Hepatocyte (in vitro differentiated cells): Measurements from ENCODE around the gene MSANTD2. TPM values are rescaled to one million over a fixed set of nuclear protein-coding genes. Genes with fewer than 3 reads are reported as not detected.

Source experiments
- DNase-seq: peaks from one replicate; pipeline ENCODE4 v3.0.0-alpha.2; 2016; ENCODE audit warnings: low spot score
- H2AFZ ChIP-seq: fragments of 200-600 bp; sonication (generic); 2 replicates; pipeline ENCODE4 v1.6.0; 2016; ENCODE audit warnings: antibody characterized with exemption, mild to moderate bottlenecking
- H3K27ac ChIP-seq: fragments of 200-600 bp; sonication (generic); 2 replicates; pipeline ENCODE4 v1.5.1; 2016; ENCODE audit warnings: mild to moderate bottlenecking
- H3K27me3 ChIP-seq: fragments of 200-600 bp; sonication (generic); 2 replicates; pipeline ENCODE4 v1.6.1; 2016
- H3K36me3 ChIP-seq: fragments of 200-600 bp; sonication (generic); replicated peaks from 2 replicates; pipeline ENCODE4 v1.5.1; 2016; ENCODE audit warnings: low read depth; ENCODE audit not compliant: insufficient read depth
- H3K4me1 ChIP-seq: fragments of 200-600 bp; sonication (generic); 2 replicates; pipeline ENCODE4 v1.5.1; 2016; ENCODE audit warnings: mild to moderate bottlenecking, moderate library complexity; ENCODE audit not compliant: insufficient read depth
- H3K4me2 ChIP-seq: fragments of 200-600 bp; sonication (generic); 2 replicates; pipeline ENCODE4 v1.6.0; 2016
- H3K4me3 ChIP-seq: fragments of 200-600 bp; sonication (generic); 2 replicates; pipeline ENCODE4 v1.5.1; 2016; ENCODE audit warnings: mild to moderate bottlenecking
- H3K79me2 ChIP-seq: fragments of 200-600 bp; sonication (generic); 2 replicates; pipeline ENCODE4 v1.6.0; 2017; ENCODE audit warnings: mild to moderate bottlenecking
- H3K9me2 ChIP-seq: fragments of 200-600 bp; sonication (generic); replicated peaks from 2 replicates; pipeline ENCODE4 v1.6.0; 2017; ENCODE audit warnings: mild to moderate bottlenecking; ENCODE audit not compliant: insufficient read depth
- H3K9me3 ChIP-seq: fragments of 200-600 bp; sonication (generic); 2 replicates; pipeline ENCODE4 v1.5.1; 2016; ENCODE audit warnings: low read depth, mild to moderate bottlenecking
- H4K20me1 ChIP-seq: fragments of 200-600 bp; sonication (generic); 2 replicates; pipeline ENCODE4 v1.6.0; 2016; ENCODE audit warnings: mild to moderate bottlenecking; ENCODE audit not compliant: insufficient read depth, poor library complexity, severe bottlenecking
- EZH2 ChIP-seq: fragments of 200-600 bp; sonication (generic); IDR thresholded peaks from 2 replicates; pipeline ENCODE4 v1.6.1; 2016; ENCODE audit warnings: antibody characterized with exemption, mild to moderate bottlenecking, borderline replicate concordance
- EZH2phosphoT487 ChIP-seq: fragments of 200-600 bp; sonication (generic); IDR thresholded peaks from one replicate; pipeline ENCODE4 v1.6.1; 2018; ENCODE audit warnings: antibody characterized with exemption, mild to moderate bottlenecking, low read depth, moderate library complexity; ENCODE audit not compliant: unreplicated experiment, severe bottlenecking
- WGBS: methylation state at CpG from one replicate; pipeline ENCODE4 v1.1.6; 2016; ENCODE audit warnings: low lambda C conversion rate; ENCODE audit errors: missing lambda C conversion rate; 5-methylcytosine and 5-hydroxymethylcytosine counted together
- polyA plus RNA-seq: library from polyadenylated mRNA; unstranded; fragments of >200 nt; fragmentation: Nextera tagmentation; extraction: Ambion mirVana; gene quantifications from 2 replicates; pipeline ENCODE4 v1.2.1, GENCODE V29; 2016
- total RNA-seq: library from RNA; depleted of rRNA; stranded (reverse); fragments of >200 nt; gene quantifications from 2 replicates; pipeline ENCODE4 v1.2.3, GENCODE V29; 2014
- TF ChIP-seq, protein P1 (sequence below): fragments of 200-600 bp; sonication (generic); IDR thresholded peaks from 2 replicates; pipeline ENCODE4 v1.5.1; 2016; ENCODE audit warnings: antibody characterized with exemption, mild to moderate bottlenecking; ENCODE audit not compliant: poor library complexity

MSANTD2 gene
- total and polyA plus RNA-seq, 2 experiments from 2014 or later: 11.2 to 18.3 TPM

DNA sequence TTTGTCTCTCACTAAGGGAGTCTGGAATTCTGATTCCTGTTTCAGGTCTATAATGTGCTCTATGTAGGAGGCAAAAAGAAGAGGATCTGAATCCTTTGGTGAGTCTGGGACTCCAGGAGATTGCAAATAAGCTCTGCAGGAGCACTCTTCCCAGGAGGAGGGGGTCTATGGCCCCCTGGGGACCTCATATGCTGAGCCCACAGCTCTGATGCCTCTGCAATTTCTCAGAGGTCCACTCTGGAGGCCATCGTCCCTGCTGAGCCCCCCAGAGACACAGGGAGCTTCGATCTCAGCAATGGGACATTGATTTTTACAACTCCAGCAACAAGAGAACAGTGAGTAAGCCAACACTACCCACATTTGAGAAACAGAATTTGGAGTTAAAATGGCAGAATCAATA is 80.7 kb downstream of the MSANTD2 start:
- Histone ChIP-seq H4K20me1 (no peaks in the 10 kb centered on the region), H3K79me2 (no peaks in the 10 kb centered on the region), H3K4me3 (no peak overlapping the region), H3K27ac (no peak overlapping the region), H3K9me2 (no peaks in the 10 kb centered on the region), H3K9me3 (no peaks in the 10 kb centered on the region), H3K27me3 (peaks cover 88% of the 10 kb centered on the region), H3K4me2 (no peak overlapping the region), H2AFZ (no peak overlapping the region), H3K36me3 (no peaks in the 10 kb centered on the region), H3K4me1 (peaks cover 11% of the 10 kb centered on the region)
- WGBS: 59% methylated on average over 2 of the region's 2 CpGs
- TF ChIP-seq EZH2phosphoT487 (no peak), EZH2 (no peak)
- TF ChIP-seq, protein P1, sequence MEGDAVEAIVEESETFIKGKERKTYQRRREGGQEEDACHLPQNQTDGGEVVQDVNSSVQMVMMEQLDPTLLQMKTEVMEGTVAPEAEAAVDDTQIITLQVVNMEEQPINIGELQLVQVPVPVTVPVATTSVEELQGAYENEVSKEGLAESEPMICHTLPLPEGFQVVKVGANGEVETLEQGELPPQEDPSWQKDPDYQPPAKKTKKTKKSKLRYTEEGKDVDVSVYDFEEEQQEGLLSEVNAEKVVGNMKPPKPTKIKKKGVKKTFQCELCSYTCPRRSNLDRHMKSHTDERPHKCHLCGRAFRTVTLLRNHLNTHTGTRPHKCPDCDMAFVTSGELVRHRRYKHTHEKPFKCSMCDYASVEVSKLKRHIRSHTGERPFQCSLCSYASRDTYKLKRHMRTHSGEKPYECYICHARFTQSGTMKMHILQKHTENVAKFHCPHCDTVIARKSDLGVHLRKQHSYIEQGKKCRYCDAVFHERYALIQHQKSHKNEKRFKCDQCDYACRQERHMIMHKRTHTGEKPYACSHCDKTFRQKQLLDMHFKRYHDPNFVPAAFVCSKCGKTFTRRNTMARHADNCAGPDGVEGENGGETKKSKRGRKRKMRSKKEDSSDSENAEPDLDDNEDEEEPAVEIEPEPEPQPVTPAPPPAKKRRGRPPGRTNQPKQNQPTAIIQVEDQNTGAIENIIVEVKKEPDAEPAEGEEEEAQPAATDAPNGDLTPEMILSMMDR: no peak
- no peak for DNase-seq

DNA sequence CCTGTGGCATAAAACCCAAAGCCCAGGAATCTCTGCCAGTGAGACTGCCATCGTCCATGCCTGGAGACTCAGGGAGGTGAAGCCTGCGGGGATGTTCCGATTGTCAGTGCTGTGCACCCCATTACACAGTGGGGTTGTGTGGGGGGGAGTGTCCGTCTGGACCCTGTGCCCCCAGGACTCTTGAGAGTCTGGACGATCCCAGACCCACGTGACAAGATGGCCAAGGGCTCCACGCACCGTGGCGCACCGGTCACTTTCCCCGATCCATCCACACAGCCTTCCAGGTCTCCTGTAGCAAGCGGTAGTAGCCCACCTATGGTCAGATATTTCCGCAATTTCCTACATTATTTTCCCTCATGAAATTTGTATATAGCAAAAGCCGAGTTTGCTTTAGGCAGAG is 81.4 kb downstream of the MSANTD2 start:
- no peak overlapping the region for H2AFZ ChIP-seq
- peak overlapping the region; percentile 98 for H3K4me2 ChIP-seq
- whole genome bisulfite sequencing: 42% methylated on average over 14 of the region's 14 CpGs
- H3K79me2 ChIP-seq: no peaks in the 10 kb centered on the region
- no peak overlapping the region for H3K27ac ChIP-seq
- DNase-seq: no peak
- H3K9me3 ChIP-seq: no peaks in the 10 kb centered on the region
- H3K27me3 ChIP-seq: peaks cover 81% of the 10 kb centered on the region
- no peaks in the 10 kb centered on the region for H4K20me1 ChIP-seq
- peaks cover 11% of the 10 kb centered on the region for H3K4me1 ChIP-seq
- no peak overlapping the region for H3K4me3 ChIP-seq
- no peaks in the 10 kb centered on the region for H3K36me3 ChIP-seq
- no peak for TF ChIP-seq EZH2phosphoT487
- TF ChIP-seq EZH2: no peak
- TF ChIP-seq, protein P1: no peak
- no peaks in the 10 kb centered on the region for H3K9me2 ChIP-seq

DNA sequence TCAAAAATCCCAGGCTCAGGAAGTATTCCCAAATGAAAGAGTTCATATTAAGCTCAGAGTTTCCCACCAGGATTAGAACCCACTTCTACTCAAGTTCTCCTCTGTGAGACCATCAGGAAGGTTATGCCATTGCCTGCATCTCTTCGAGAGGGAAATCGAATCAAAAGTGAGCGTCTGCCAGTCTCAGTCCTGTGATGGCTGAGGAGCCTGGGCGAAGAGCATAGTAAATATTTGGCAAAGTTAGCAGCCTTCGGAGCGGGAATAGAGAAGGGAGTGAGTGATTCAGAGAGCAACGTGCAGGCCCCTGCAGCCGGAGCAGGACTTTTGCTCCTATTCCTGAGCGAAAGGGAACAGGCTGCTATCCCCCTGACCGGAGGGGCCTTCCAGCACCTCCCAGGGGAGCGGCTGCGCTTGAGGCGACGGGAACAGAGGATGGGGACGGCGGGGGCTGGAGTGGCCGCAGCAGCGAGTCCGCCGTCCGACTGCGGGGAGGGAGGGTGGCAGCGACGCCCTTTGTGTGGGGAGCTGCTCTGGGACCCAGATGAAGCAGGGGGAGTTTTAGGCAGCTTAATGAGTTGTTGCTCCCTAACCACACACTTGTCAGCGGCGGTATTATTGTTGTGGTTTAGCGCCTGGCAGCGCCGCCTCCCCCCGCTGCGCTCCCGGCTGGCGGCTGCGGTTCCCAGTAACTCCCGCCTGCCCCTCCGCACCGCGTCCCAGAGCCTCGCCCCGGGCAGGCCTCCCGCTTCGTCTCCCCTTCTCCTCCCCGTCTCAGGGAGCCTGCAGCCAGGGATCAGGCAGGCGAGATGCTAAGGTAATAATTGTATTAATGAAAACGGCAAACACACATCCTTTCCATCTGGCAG is 82.2 kb downstream of the MSANTD2 start:
- no peaks in the 10 kb centered on the region for H3K79me2 ChIP-seq
- peak; percentile 15 for DNase-seq
- H2AFZ ChIP-seq: peak overlapping the region; percentile 68
- H3K4me3 ChIP-seq: peak overlapping the region; percentile 42
- H3K4me1 ChIP-seq: peaks cover 11% of the 10 kb centered on the region
- H3K9me3 ChIP-seq: no peaks in the 10 kb centered on the region
- TF ChIP-seq EZH2 (peak; percentile 18), EZH2phosphoT487 (peak; percentile 60)
- TF ChIP-seq, protein P1: no peak
- peaks cover 74% of the 10 kb centered on the region for H3K27me3 ChIP-seq
- H3K36me3 ChIP-seq: no peaks in the 10 kb centered on the region
- H3K4me2 ChIP-seq: peak overlapping the region; percentile 98
- no peak overlapping the region for H3K27ac ChIP-seq
- WGBS: 4% methylated on average over 42 of the region's 45 CpGs
- H3K9me2 ChIP-seq: no peaks in the 10 kb centered on the region
- H4K20me1 ChIP-seq: no peaks in the 10 kb centered on the region
